Embryonic facial prominence (tissue), 1 donor: ENCODE results near the gene RIMOC1.
"Not testable (repeated sequence)": the region's sequence is repeated elsewhere in the genome, so short reads cannot be mapped to it uniquely, and the experiment has no call there.

Source experiments
- DNase-seq: peaks from one replicate; pipeline ENCODE4 v3.0.0-alpha.2; 2016; ENCODE audit errors: extremely low spot score

Gene RIMOC1

DNA sequence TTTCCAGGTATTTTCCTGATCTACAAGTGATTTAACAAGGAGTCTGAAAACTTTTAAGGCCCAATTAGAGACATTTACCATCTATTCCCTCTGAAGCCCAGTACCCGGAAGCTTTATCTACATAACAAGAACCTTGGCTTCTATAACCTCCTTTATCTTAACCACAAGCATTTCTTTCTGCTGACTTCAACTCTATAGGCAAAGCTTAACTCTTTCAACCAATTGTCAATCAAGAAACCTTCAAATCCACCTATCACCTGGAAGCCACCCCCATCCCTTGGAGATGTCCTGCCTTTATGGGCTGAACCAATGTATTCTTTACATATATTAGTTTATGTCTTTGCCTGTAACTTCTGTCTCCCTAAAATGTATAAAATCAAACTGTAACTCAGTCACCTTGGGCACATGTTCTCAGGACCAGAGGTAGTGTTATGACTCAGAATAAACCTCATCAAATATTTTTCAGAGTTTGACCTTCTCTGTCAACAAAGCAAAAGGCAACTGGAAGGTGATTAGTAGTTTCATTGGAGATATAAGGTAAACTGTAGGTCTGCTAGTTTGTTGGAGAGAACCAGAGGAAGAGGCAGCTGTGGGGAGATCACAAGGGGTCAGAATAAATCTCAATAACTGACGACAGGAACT is 13.0 kb upstream of the RIMOC1 start:
- no peak for DNase-seq

DNA sequence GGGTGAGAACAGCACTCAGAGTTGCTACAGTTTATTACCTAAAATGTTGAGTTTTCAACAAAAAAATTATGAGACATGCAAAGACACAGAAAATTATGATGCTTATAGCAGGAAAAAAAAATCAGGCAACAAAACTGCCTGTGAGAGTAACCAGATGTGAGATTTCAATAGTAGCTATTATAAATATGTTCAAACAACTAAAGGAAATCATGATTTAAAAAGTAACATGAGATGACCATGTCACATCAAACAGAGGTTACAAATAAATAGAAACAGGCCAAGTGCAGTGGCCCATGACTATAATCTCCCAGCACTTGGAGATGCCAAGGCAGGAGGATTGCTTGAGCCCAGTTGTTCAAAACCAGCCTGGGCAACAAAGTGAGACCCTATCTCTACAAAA is 12.1 kb upstream of the RIMOC1 start:
- DNase-seq: no peak

DNA sequence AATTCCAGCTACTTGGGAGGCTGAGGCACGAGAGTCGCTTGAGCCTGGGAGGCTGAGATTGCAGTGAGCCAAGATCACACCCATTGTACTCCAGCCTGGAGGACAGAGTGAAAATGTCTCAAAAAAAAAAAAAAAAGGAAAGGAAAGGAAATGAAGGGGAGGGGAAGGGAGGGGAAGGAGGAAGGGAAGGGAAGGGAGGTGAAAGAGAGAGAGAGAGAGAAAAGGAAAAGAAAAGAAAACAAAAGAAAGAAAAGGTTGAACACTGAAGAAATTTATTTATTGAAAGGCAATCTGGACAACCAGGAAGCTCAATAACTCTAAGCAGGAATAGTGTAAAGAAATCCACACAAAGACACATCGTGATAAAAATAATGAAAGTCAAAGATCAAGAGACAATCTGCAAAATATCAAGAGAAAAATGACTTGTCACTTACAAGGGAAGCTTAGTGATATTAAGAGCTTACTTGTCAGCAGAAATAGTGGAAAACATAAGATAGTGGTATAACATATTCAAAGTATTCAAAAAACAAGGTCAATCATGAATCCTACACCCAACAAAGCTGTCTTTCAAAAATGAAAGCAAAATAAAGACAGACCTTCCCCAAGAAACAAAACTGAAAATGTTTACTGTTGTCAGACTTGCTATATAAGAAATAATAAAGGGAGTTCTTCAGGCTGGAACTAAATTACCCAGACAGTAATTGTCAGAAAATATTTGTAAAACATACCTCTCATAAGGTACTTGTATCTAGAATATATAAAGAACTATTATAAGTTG is 10.9 kb upstream of the RIMOC1 start:
- no peak for DNase-seq

DNA sequence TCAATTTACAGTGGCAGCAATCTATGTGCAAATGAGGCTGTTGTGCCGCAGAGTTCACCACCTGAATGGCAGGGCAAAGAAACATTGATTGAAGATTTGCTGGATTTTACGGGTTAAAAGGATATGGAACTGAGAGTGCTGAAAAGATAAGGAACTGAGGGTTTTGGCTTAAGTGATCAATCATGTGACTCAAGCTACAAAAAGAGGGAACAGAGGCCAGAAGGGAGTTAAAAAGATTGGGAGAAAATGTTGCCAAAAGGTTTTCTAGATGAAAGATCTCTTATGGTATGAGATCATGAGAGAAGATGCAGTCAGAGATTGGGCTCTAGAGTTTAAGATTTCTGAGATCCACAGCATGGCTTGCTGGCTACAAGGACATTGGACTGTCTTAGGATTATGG is 7.9 kb upstream of the RIMOC1 start:
- no peak for DNase-seq

DNA sequence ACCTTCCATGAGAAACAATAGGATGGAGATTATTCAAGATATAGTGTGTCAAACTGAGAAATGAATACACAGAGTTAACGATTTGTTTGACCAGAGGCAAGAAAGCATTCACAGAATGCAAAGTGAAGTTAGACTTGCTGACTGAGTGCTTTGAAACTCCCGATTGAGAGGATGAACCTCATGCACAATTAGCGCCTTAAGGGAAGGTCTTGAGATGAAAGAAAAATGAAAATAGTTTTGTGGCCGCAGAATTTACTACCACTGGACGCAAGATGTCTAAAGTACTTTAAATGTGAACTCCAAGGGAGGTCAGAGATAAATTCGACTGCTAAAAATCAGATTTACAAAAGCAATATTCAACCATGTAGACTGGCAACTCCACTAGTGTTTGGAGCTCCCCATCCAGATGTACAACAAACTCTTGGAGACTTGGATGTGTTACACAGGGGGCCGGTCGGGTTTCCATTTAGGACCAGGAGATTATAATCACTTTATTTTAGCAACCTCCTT is 707 bp upstream of the RIMOC1 start:
- no peak for DNase-seq

DNA sequence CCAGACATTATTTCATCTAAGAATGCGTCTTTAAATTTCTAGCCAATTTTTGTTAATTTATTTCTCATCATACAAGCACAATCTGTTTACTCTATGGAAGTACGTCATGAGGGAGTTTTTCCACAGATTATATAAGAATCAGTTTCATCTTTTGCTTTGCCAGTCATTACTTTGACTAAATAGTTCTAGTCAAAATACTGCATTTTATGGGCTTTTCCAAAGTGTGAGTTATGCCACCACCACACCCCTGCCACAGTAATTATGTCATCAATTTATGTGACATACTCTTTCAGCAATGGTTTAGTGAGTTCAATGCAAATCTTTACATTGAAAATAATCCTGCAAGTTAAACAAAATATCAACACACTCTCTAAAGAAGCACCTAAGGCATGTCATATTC is 2.0 kb downstream of the RIMOC1 start:
- DNase-seq: no peak

DNA sequence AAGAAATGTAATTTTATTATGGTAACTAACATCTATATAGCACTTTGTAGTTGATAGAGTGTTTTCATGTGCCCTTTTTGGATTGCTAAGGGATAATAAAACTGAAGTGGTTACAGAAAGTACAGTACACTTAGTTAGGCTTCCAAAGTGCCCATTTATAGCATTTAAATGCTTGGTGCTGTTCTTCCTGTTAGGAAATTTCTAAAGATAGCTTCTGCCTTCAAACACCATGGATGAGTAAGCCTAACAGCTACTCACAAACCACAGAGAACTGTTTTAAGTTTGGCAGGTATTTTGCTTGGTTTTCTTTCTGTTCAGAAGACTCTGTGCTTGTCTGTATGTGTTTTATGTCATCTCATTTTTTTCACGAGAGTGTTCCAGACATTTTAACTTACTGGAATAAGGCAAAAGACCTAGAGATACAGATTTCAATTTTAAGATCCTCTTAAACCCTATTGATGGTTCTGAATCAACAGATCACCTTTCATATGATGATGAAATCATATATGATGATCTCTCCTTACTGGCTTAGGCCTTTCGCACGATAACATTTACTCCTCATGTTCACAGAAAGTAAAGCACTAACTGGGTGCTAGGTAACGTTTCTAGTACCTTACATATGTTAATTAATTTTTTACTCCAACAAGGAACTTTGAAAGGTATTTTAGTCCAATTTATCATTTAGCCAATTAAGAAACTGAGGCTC is 4.4 kb downstream of the RIMOC1 start:
- no peak for DNase-seq

DNA sequence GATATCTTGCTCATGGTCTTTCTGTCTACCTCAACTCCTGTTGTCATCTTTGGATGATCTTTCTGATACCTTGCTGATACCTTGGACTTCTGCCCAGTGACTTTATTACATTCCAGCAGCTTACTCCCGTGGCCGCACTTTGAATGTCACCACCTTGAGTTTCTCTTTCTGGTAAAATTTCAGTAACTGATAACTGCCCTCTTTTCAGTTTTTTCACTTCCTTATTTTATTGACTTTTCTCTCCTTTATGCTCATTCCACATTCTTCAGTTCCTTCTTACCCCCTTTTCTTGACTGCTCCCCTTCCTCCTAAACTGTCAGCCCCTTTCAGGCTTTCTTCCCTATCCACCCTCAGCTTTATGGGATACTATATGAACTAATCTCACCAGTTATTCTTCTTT is 14.0 kb downstream of the RIMOC1 start:
- DNase-seq: no peak

DNA sequence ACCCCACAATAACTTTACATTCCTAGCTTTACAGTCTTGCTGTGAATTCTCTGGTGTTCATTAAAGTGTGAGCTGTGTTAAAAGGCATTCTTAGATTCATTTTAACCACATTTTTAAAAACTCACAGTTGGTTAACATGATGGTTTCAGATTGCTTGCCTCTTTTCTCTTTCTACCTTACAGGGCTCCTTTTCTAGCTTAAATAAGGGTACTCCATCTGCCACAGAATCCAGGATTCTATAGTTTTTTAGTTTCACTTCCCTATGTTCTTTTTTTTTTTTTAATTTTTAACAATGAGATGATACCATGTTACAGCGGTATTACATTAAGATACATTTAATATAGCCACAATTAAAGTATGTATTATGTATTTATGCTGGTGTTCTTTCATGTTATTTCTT is 17.0 kb downstream of the RIMOC1 start:
- no peak for DNase-seq

DNA sequence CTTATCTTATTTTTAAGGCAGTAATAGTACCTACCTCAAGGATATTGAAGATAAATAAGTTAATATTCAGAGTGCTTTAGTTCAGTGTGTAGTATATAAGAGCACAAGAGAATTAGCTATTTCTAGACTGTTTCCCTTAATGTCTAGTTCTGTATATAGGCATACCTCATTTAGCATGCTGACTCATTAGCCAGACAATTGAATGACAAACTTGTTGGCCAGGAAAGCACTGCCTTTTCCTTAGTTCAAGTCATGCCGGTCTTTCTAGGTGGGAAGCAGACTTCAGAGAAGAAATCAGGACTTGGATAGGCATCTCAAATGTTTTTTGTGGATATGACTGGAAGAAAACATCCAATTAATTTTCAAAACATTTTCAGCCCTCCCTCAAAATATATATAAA is 17.7 kb downstream of the RIMOC1 start:
- no peak for DNase-seq

DNA sequence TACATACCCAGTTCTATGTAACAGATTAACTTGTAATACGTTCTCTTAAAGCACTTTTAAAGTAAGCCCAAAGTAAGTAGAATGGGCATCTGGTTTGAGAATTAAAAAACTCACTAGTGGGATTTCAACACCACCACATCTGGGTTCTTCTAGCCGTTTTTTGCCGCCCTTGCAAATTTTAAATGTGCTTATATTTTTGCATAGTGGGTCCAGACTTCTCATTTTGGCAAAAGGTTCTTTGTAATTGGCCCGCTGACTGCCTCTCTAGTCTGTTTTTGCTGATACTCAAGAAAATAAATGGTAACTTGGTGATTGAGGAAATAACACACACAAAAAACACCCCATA is 20.4 kb downstream of the RIMOC1 start:
- DNase-seq: no peak

DNA sequence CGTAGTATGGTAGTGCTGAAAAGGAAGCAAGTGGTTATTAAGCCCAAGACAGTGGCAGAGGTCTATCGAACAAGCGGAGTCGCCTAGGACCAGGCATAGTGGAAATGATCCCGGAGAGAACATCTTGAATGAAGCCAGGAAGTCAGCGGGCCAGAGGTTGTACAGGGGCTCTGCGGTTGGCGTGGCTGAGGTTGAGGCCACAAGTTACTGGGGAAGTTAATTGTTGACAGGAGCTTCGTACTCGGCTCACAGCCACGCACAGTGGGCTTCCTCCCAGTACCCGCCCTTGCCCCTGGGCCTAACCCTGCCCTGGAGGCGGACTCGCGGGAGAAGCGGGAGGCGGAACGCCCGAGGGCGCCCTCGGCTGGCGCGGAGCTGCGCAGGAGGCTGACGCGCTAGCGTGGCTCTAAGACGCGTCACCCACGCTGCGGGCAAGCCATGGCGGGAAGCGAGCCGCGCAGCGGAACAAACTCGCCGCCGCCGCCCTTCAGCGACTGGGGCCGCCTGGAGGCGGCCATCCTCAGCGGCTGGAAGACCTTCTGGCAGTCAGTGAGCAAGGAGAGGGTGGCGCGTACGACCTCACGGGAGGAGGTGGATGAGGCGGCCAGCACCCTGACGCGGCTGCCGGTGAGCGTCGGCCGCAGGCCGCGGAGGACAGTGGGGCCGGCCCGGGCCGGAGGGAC is 20.9 kb downstream of the RIMOC1 start, which contains the start of gene FBXO4:
TSS of gene FBXO4 (plus strand) at position 410 of the 683 bp plus-strand sequence. CDS start at position 439, 29 bp downstream.
- peak; percentile 49 for DNase-seq

DNA sequence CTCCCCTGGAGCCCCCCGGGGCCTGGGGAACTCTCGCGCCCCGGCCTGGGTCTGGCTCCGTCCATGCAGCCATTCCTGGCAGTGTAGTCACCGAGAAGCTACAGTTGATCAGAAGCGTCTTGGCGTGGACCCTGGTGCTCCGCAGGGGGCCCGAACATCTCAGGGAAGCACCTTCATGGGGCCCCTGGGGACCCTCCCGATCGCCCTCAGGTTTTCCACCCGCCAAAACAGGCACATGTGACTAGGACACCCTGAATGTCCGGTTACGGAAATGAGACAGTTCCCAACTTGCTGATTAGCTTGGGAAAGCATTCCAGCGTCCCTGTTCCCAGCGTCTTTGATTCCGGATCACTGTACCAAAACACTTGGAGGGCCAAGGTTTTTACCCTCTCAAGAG is 21.4 kb downstream of the RIMOC1 start:
- no peak for DNase-seq

DNA sequence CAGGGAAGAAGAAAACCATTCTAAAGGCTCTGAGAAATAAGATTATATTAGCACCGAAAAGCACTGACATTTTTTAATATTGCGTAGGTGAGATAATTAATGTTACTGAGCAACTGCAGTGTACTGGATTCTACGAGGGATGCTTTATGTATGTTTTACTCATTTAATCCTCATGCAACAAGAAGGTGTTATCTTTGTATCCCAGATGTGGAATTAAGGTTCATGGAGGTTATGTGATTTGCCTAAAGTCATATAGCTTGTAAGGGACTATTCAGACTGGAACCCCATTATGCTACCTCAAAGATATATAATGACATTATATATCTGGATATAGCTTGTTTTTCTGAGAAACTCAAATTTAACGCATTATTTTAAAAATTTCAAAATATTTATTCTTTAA is 23.5 kb downstream of the RIMOC1 start:
- DNase-seq: no peak

DNA sequence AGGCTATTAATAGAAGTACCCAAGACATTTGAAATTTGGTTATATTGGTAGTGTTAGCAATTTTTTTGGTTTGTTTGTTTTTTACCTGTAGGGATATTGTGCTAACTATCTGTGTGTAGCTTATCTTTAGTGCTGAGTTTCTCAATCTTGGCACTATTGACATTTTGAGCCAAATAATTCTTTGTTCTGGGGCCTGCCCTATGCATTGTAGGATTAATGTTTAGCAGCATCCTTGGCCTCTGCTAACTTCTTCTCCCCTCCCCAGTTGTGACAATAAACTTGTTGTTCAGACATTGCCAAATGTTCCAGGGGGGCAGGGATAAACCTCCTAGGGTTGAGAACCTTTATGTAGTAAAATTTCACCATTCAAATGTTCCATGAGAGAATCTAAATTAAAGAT is 24.9 kb downstream of the RIMOC1 start:
- no peak for DNase-seq

DNA sequence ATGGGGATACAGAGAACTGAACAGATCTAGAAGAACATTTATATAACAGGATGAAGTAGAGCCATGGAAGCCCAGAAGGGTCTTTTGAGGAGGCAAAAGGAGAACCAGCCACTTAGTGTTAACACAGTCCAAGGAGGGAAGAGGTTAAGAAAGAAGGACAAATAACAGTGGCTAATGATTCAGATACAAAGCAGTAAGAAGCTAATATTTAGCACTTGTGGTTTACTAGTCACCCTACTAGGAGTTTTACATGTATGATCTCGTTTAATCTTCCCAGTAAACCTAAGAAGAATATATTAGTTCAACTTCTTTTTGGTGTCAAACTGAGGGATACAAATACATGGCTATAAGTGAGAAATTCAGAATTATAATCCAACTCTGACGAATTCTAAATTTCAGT is 28.6 kb downstream of the RIMOC1 start:
- no peak for DNase-seq

DNA sequence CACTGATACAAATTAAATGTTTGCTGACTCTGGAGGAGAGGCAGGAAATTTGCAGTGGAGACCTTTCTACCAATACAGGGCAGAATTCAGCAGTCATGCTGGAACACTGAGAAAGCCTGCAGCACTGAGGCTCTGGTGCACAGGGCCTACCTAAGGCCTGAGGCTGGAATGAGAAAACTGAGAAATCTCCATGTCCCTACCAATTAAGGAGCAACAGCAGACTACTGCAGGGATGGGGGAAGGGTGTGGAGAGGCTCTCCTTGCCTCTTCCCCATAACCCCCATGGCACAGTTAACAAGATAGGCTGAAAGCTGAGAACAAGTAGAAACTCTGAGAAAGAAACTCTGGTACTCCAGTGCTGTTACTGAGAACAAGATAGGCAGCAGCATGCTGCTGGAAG is 31.4 kb downstream of the RIMOC1 start:
- DNase-seq: no peak

DNA sequence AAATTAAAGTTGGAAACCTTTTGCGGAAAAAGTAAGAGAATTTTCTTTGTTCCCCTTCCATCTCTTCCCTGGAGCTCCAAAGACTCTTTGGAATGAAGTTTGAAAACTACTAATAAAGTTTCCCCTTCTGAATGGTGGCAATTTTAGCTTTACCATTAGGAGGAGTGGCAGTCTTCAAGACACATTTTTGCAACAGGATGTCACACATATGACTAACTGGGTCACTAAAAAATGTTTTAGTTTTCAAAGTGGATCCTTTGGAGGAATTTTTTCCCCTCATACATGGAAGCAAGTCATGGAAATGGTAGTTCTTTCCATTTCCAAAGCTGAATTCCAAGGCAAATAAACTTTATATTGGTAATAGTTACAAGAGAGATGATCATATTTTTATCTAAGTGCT is 36.5 kb downstream of the RIMOC1 start:
- no peak for DNase-seq

DNA sequence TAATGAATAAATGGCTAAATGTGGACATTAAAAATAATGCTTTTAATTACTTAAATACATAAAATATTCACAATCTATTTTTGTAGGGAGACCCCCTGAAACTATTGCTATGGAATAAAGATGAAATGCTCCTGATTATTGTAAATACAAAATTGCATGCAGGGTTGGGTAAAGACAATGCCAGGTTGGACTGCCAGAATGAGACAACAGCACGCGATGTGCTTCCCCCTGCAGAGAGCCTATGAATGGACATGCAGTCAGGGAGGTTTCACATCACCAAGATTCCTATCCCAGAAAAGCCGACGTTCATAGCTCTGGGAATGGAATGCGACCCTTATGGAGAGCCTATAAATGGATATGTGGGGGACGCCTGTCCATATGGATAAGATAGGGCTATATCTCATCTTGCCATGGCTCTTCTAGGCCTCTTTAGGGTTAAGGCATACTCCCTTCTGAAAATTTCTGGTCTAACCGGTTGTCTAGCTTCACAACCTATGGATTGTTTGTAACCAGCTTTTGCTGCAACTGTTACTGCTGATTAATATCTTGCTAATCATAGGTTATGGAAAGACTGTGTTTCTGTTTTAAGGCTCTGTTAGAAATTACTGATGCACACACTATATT is 41.3 kb downstream of the RIMOC1 start:
- not testable (repeated sequence) for DNase-seq

DNA sequence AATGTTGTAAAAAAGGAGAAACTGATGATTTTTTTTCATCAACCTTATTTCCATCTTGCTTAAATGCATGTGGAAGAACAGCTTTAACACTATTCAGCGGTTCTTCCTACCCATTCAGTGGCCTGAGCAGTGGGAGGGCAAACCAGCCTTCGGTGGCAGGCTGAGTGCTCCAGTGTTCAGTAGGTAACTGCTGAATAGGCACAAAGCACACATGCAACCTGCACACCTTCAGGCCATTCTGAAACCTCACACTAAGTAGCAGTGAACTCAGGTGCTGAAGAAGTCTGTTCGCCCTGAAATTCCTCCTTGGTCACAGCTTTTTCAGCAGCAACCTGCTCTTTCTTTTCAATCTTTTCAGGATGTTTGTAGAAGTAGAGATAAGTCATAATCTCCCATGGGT is 47.1 kb downstream of the RIMOC1 start:
- DNase-seq: no peak
